MV-4-11 (cell line): Measurements from ENCODE around the gene CRYBB3.

Experiments
- DNase-seq: peaks from one replicate; lab custom pipeline; 2025; lab: John Stamatoyannopoulos, UW

Gene CRYBB3

GRCh38 chr22:25199731-25200520 lies at the start of gene CRYBB3:
Gene CRYBB3 (plus strand): TSS chr22:25199858. CDS start chr22:25201397, 1,539 bp downstream.
- no peak for DNase-seq

GRCh38 chr22:25153961-25154666 lies 45.5 kb upstream of the CRYBB3 start:
- no peak for DNase-seq

- no peak for DNase-seq
Measured at GRCh38 chr22:25154667-25154999, 45.0 kb upstream of the CRYBB3 start.

- DNase-seq = no peak
Measured at GRCh38 chr22:25156736-25157135, 42.9 kb upstream of the CRYBB3 start.

- DNase-seq = peak; percentile 39
Measured at GRCh38 chr22:25159028-25159427, 40.6 kb upstream of the CRYBB3 start.

GRCh38 chr22:25160120-25160996 lies 39.3 kb upstream of the CRYBB3 start:
- no peak for DNase-seq

GRCh38 chr22:25161017-25161915 lies 38.4 kb upstream of the CRYBB3 start:
- DNase-seq = no peak

- no peak for DNase-seq
Measured at GRCh38 chr22:25161916-25162530, 37.6 kb upstream of the CRYBB3 start.

- DNase-seq = no peak
Measured at GRCh38 chr22:25162561-25162960, 37.1 kb upstream of the CRYBB3 start.

- DNase-seq = no peak
Measured at GRCh38 chr22:25165785-25166184, 33.9 kb upstream of the CRYBB3 start.

- DNase-seq = no peak
Measured at GRCh38 chr22:25166266-25167040, 33.2 kb upstream of the CRYBB3 start.

- no peak for DNase-seq
Measured at GRCh38 chr22:25167082-25167481, 32.6 kb upstream of the CRYBB3 start.

GRCh38 chr22:25167834-25168601 lies 31.6 kb upstream of the CRYBB3 start:
- DNase-seq = no peak

GRCh38 chr22:25169278-25170031 lies 30.2 kb upstream of the CRYBB3 start:
- DNase-seq = no peak

GRCh38 chr22:25170426-25170980 lies 29.2 kb upstream of the CRYBB3 start:
- DNase-seq = no peak

- DNase-seq = no peak
Measured at GRCh38 chr22:25172153-25172552, 27.5 kb upstream of the CRYBB3 start.

- no peak for DNase-seq
Measured at GRCh38 chr22:25174156-25174887, 25.3 kb upstream of the CRYBB3 start.
